ENCODE measurements around the gene THADA.

DNA sequence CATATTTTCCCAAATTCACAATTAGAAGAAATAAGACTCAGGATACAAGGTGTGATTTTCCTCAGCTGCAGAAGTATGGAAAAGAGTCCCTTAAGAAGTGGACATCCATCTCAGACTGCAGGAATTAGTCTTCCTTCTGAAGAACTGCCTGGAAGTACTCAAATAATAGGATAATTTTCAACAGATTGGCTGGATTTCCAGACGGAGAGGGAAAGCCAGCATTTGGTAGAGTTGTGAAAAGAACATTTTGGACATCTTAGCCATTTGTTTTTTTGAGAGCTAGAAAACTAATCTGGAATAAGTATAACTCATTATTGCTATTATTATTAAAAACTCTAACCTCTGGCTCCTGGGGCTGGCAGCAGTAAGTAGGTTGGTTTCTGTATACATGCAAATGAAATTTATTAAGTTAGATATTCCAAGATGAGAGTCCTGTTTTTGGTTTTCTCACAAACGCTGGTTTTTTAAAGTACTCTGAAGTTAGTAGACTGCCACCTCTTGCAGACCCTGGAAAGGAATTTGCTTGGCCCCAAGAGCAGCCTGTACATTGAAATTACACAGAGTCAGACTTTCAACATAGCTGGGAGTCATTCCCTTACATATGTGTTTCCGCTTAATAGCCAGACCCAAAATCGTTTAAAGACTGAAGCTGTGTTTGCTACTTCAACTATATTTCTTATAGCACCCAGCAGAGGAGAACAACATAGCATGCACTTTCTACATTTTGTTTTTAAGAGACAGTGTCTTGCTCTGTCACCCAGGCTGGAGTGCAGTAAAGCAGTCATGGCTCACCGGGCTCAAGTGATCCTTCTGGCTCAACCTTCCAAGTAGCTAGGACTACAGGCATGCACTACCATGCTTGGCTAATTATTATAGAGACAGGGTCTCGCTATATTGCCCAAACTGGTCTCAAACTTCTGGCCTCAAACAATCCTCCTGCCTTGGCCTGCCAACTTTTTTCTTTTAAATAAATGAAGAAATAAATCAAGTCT is 142.4 kb downstream of the THADA start:
- TF ChIP-seq, protein P1, sequence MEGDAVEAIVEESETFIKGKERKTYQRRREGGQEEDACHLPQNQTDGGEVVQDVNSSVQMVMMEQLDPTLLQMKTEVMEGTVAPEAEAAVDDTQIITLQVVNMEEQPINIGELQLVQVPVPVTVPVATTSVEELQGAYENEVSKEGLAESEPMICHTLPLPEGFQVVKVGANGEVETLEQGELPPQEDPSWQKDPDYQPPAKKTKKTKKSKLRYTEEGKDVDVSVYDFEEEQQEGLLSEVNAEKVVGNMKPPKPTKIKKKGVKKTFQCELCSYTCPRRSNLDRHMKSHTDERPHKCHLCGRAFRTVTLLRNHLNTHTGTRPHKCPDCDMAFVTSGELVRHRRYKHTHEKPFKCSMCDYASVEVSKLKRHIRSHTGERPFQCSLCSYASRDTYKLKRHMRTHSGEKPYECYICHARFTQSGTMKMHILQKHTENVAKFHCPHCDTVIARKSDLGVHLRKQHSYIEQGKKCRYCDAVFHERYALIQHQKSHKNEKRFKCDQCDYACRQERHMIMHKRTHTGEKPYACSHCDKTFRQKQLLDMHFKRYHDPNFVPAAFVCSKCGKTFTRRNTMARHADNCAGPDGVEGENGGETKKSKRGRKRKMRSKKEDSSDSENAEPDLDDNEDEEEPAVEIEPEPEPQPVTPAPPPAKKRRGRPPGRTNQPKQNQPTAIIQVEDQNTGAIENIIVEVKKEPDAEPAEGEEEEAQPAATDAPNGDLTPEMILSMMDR (optimal IDR thresholded peaks at IDR 0.05 in 1 of 3, IDR thresholded peaks at IDR 0.05 in 1 of 3, conservative IDR thresholded peaks at IDR 0.05 in 1 of 3; ENCODE audit: extremely low read depth in 1 of 3, insufficient read depth in 2 of 3, low read length in 3 of 3): no peak
- TF ChIP-seq EZH2 (IDR thresholded peaks at IDR 0.05; ENCODE audit: low read length): no peak

Measured in keratinocyte (primary cell).